ENCODE results near the gene COL26A1.
"Not testable (repeated sequence)": the region's sequence is repeated elsewhere in the genome, so short reads cannot be mapped to it uniquely, and the experiment has no call there.

Gene COL26A1

DNA sequence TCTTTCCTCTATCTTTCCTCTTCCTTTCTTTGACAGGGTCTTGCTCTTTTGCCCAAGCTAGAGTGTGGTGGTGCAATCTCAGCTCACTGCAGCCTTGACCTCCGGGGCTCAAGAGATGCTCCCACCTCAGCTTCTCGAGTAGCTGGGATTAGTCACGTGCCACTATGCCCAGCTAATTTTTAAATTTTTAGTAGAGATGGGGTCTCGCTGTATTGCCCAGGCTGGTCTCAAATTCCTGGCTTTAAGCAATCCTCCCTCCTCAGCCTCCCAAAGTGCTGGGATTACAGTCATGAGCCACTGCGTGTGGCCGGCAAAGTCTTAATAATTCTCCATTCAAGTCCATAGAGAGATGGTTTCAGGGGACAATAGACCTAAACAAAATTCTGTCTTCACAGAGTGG lies 40.2 kb downstream of the COL26A1 start:
- Mint-ChIP-seq H3K4me3 (no peak overlapping the region), H3K36me3 (ENCODE audit: low read depth) (no peaks in the 10 kb centered on the region), H3K9me3 (no peaks in the 10 kb centered on the region), H3K27me3 (peaks cover 11% of the 10 kb centered on the region), H3K27ac (no peak overlapping the region), H3K4me1 (no peaks in the 10 kb centered on the region)
- ATAC-seq: no peak
- DNase-seq: no peak

DNA sequence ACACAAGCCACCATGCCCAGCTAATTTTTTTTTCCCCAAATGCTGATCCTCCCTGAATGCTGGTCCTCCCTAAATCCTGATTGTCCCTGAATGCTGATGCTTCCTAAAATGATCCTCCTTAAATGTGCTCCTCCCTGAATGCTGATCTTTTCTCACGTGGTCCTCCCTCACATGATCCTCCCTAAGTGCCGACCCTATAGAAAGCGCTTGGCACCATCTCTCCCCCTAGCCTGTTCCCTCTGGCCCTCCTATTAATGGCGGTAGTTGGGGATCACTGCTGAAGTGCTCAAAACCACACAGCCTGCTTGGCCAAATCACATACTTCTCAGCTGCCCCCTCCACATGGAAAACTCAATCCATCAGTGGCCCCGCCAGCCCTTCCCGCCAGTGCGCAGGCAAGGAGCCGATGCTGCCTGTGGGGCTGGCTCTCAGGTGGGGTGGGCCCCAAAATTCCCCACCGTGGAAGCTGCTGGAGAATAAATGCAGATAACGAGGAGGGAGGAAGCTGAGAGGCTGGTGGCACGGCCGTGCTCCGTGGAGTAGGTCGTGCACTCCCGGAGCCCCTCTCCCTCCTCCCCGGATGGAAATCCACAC lies 42.9 kb downstream of the COL26A1 start:
- Mint-ChIP-seq H3K9me3 (peaks cover 14% of the 10 kb centered on the region), H3K4me3 (no peak overlapping the region), H3K36me3 (ENCODE audit: low read depth) (no peaks in the 10 kb centered on the region), H3K27me3 (peaks cover 9% of the 10 kb centered on the region), H3K4me1 (no peaks in the 10 kb centered on the region), H3K27ac (no peak overlapping the region)
- no peak for ATAC-seq
- no peak for DNase-seq

DNA sequence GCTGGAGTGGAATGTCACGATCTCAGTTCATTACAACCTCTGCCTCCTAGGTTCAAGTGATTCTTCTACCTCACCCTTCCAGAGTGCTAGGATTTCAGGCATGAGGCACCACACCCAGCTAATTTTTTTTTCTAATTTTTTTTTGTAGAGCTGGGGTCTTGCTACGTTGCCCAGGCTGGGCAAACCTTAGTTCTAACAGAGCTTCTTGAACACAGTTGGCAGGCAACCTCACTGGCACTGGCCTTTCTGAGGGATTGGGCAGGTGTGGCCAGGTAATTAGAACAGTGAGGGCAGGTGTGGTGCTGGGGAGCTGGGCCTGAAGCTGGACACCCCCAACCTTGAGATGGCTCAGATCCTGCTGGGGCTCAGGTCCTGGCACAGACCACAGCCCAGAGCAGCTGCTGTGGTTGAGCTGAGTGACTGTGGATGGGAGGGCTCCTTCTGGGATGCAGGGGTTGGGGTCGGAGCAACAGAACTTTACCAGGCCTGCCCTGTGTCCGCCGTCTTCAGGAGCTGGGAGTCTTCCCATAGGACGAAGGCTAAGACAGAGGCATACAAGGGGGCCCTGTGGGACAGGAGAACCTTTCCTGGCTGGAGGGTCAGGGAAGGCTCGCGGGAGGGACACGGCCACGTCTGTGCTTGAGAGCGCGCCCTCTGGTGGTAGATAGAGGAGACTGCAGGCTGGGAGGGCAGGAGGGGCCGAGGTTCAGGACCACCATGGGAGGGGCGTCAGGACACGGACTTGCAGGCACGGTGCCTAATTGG lies 48.2 kb downstream of the COL26A1 start:
- Mint-ChIP-seq H3K27me3 (peaks cover 9% of the 10 kb centered on the region), H3K9me3 (peaks cover 14% of the 10 kb centered on the region), H3K4me1 (peaks cover 10% of the 10 kb centered on the region), H3K27ac (no peak overlapping the region), H3K4me3 (no peak overlapping the region), H3K36me3 (ENCODE audit: low read depth) (no peaks in the 10 kb centered on the region)
- DNase-seq (peak; percentile 53), ATAC-seq (peak; percentile 25)

DNA sequence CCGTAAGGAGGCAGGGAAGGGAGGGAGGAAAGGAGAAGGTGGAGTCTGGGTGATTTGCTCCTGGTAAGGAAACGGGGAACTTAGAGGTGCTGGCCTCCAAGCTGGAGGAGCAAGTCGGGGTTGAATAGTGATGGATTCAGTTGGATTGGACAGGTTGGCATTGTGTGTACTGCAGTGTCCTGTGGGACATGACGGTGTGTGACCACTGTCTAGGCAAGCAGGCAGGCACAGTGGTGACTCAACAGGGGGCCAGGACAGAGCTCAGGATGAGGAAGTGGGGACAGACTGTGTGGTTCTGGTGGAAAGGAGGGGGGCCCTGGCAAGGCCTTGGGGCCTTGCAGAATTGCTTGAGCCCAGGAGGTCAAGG lies 48.8 kb downstream of the COL26A1 start:
- ATAC-seq (peak; percentile 23), DNase-seq (no peak)
- Mint-ChIP-seq H3K27me3 (peaks cover 9% of the 10 kb centered on the region), H3K27ac (no peak overlapping the region), H3K4me1 (peaks cover 12% of the 10 kb centered on the region), H3K9me3 (peaks cover 14% of the 10 kb centered on the region), H3K4me3 (no peak overlapping the region), H3K36me3 (ENCODE audit: low read depth) (no peaks in the 10 kb centered on the region)

DNA sequence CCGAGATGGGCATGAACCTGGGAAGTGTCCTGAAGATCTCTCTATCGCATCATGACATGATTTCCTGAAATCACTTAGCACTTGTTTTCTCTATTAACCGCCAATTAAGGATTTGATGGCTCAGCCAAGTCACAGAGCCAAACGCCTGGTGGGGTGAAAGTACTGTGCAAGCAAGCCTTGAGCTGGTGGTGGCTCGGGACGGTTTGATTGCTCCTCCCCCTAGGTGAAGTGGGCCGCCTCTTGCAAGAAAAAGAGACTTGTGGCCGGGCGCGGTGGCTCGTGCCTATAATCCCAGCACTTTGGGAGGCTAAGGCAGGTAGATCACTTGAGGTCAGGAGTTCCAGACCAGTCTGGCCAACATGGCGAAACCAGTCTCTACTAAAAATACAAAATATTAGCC lies 50.3 kb downstream of the COL26A1 start:
- Mint-ChIP-seq H3K4me1 (peaks cover 12% of the 10 kb centered on the region), H3K27me3 (peaks cover 11% of the 10 kb centered on the region), H3K9me3 (peaks cover 14% of the 10 kb centered on the region), H3K27ac (no peak overlapping the region), H3K36me3 (ENCODE audit: low read depth) (no peaks in the 10 kb centered on the region), H3K4me3 (no peak overlapping the region)
- ATAC-seq (no peak), DNase-seq (no peak)

DNA sequence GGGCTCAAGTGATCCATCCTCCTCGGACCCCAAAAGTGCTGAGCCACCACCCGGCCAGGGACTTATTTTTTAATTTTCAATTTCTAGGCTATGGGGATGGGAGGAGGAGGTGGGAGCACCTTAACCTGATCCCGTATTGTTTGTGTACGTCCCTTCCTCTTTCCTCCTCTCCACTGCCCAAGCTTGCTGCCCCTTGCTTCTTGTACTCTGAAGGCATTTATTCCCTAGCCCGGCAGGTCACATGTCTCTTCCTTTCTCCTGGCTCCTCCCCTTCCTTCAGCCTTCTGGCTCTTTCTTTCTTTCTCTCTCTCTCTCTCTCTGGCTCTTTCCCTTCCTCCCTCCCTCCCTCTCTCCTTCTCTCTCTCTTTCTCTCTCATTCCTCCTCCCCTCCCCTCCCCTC lies 56.0 kb downstream of the COL26A1 start:
- Mint-ChIP-seq H3K4me1 (peaks cover 3% of the 10 kb centered on the region), H3K27me3 (peaks cover 10% of the 10 kb centered on the region), H3K4me3 (no peak overlapping the region), H3K36me3 (ENCODE audit: low read depth) (no peaks in the 10 kb centered on the region), H3K9me3 (no peaks in the 10 kb centered on the region), H3K27ac (no peak overlapping the region)
- DNase-seq (no peak), ATAC-seq (no peak)

DNA sequence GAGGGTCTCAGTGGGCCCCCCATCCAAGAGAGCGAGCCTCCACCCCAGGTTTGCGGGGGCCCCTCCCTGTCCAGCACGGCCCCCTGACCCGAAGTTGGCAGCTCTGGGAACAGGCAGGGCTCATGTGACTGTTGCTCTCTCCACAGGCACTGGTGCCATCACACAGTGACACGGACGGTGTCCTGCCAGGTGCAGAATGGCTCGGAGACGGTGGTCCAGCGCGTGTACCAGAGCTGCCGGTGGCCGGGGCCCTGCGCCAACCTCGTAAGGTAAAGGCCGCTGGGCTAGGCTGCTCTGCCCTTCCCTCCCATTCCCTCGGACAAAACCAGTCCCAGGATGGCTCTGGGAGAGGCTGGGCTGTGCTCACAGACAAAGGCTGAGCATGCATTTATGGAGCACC lies 57.2 kb downstream of the COL26A1 start:
- ATAC-seq (no peak), DNase-seq (no peak)
- no peak overlapping the region for H3K4me3 Mint-ChIP-seq
- H3K27ac Mint-ChIP-seq: no peak overlapping the region
- H3K36me3 Mint-ChIP-seq (ENCODE audit: low read depth): no peaks in the 10 kb centered on the region
- H3K4me1 Mint-ChIP-seq: peaks cover 3% of the 10 kb centered on the region
- peaks cover 10% of the 10 kb centered on the region for H3K27me3 Mint-ChIP-seq
- no peaks in the 10 kb centered on the region for H3K9me3 Mint-ChIP-seq

DNA sequence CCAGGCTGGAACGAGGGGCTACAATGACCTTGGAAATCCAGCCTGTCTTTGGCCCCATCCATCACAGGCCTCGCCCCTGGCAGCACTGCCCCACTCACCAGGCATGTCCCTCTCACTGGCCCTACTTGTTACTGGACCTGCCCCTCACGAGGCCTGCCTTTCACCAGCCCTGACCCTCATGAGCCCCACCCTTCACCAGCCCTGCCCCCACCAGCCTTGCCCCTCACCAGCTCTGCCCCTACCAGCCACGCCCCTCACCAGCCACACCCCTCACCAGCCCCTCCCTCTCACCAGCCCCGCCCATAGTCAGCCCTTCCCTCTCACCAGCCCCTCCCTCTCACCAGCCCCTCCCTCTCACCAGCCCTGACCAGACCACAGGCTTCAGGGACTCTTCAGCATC lies 57.8 kb downstream of the COL26A1 start:
- Mint-ChIP-seq H3K27me3 (peaks cover 10% of the 10 kb centered on the region), H3K36me3 (ENCODE audit: low read depth) (no peaks in the 10 kb centered on the region), H3K27ac (no peak overlapping the region), H3K9me3 (no peaks in the 10 kb centered on the region), H3K4me1 (peaks cover 3% of the 10 kb centered on the region), H3K4me3 (no peak overlapping the region)
- ATAC-seq (no peak), DNase-seq (peak; percentile 7)

DNA sequence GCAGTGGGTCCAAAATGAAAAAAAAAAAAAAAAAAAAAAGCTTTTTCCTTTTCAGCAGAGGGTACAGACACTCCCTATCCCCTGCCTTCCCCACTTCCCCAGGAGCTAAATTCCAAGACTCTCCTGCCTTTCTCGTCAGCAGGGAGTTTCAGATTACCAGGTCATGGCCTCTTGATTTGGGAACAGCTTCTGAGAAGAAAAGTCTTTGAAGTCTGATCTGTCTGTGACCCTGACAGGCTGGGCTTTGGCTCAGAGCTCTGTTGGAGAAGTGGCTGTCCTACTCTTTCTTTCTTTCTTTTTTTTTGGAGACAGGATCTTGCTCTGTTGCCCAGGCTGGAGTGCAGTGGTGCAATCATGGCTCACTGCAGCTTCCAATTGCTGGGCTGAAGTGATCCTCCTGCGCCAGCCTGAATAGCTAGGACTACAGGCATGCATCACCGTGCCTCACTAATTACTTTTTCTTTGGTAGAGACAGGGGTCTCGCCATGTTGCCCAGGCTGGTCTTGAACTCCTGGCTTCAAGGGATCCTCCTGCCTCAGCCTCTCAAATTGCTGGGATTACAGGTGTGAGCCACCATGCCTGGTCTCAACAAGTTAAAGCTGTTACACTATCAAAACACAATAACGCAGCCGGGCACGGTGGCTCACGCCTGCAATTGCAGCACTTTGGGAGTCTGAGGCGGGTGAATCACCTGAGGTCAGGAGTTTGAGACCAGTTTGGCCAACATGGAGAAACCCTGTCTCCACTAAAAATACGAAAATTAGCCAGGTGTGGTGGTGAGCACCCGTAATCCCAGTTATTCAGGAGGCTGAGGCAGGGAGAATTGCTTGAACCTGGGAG lies 59.9 kb downstream of the COL26A1 start:
- Mint-ChIP-seq H3K9me3 (no peaks in the 10 kb centered on the region), H3K27ac (no peak overlapping the region), H3K27me3 (peaks cover 7% of the 10 kb centered on the region), H3K4me3 (no peak overlapping the region), H3K4me1 (peaks cover 1% of the 10 kb centered on the region), H3K36me3 (ENCODE audit: low read depth) (no peaks in the 10 kb centered on the region)
- DNase-seq (no peak), ATAC-seq (no peak)

DNA sequence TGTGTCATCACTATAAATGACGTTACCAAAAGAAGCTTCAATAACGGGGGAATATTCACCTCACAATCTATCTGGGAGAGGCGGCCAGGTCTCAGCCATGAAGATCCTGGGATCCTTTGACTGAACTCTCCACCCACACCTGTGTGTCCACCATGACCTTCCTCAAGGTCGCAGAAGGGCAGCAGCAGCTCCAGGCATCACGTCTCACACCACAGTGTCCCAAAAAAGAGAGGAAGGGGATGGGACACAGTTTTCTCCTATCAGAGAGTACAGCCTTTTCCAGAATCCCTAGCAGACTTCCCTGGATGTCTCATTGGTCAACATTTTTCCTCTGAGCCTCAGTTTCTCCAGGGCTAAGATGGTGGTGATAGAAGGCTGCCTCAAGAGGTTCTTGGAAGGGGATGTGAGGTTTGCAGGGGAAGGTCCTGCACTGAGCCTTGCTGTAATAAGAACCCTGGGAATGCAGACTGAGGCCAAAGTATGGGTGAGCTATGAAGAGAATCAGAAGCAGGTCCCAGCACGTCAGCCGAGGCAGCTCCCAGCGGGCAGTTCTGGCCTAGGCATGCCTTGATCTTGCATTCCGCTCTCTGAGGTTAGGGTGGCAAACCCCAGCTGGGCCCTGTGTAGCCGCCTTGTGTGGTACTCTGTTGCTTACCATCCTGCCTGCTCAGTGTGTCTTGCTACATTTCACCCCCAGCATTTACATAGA lies 63.8 kb downstream of the COL26A1 start:
- no peak for ATAC-seq
- no peaks in the 10 kb centered on the region for H3K9me3 Mint-ChIP-seq
- peaks cover 7% of the 10 kb centered on the region for H3K4me1 Mint-ChIP-seq
- no peaks in the 10 kb centered on the region for H3K36me3 Mint-ChIP-seq (ENCODE audit: low read depth)
- H3K27ac Mint-ChIP-seq: no peak overlapping the region
- DNase-seq: no peak
- H3K4me3 Mint-ChIP-seq: no peak overlapping the region
- H3K27me3 Mint-ChIP-seq: peaks cover 3% of the 10 kb centered on the region

DNA sequence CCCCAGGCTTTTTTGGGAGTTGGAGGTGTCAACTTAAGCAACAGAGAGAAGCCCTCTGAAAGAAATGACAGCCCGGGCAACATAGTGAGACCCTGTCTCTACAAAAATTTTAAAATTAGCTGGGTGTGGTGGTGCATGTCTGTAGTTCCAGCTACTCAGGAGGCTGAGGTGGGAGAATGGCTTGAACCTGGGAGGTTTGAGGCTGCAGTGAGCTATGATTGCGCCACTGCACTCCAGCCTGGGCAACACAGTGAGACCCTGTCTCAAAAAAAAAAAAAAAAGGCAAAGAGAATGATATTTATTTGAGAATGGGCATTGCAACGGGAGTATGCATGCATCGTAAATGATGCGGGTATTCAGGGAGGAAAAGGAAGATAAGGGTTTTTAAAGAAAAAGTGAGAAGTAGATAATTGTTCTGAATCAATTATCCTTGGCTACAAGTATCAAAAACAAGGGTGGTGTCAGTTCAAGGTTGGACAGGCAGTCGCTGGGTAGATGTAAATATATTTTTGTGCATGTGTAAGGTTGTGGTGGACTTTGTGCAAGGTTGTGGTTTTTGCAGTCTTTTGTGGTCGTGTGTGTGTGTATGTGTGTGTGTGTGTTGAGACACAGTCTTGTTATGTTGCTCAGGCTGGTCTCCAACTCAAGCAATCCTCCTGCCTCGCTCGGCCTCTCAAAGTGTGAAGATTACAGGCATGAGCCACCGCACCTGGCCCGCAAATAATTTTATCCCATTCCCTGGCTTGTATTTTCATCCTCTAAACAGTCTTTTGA lies 65.6 kb downstream of the COL26A1 start:
- Mint-ChIP-seq H3K9me3 (no peaks in the 10 kb centered on the region), H3K27ac (no peak overlapping the region), H3K27me3 (peaks cover 8% of the 10 kb centered on the region), H3K4me1 (peaks cover 7% of the 10 kb centered on the region), H3K36me3 (ENCODE audit: low read depth) (no peaks in the 10 kb centered on the region), H3K4me3 (no peak overlapping the region)
- DNase-seq: no peak
- no peak for ATAC-seq

DNA sequence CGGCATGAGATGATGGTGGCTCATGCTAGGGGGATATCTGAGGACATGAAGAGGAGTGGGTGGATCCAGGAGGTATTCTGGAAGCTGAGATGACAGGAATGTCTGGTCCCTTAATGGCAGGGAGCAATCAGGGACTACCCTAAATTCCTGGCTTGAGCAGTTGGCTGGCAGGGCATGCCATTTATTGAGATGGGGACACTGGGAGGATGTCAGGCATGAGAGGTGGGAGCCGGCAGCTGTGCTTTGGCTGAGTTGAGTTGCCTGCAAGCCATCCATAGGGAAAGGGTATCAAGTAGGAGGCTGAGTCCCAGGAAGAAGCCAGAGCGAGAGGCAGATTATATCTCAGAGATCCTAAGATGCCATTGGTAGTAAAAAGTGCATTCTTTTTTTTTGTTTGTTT lies 69.6 kb downstream of the COL26A1 start:
- H3K27me3 Mint-ChIP-seq: peaks cover 34% of the 10 kb centered on the region
- H3K27ac Mint-ChIP-seq: no peak overlapping the region
- peaks cover 7% of the 10 kb centered on the region for H3K4me1 Mint-ChIP-seq
- no peaks in the 10 kb centered on the region for H3K36me3 Mint-ChIP-seq (ENCODE audit: low read depth)
- H3K4me3 Mint-ChIP-seq: no peak overlapping the region
- DNase-seq (no peak), ATAC-seq (no peak)
- no peaks in the 10 kb centered on the region for H3K9me3 Mint-ChIP-seq

DNA sequence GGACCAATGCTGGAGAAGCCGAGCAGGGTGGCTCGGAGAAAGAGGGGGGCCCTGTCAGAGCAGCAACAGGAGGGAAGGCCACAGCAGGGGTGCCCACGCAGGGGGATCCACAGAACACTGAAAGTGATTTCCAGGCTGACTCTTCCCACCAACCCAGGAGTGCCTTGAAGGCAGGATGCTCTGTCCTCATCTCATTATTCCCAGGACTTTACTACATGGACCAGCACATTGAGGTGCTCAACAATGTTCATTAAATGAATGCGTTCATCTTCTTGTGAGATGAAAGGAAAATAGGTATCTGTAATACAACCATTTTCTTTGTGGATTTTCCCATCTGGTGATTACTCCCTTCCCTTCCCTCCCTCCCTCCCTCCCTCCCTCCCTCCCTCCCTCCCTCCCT lies 71.0 kb downstream of the COL26A1 start:
- Mint-ChIP-seq H3K9me3 (no peaks in the 10 kb centered on the region), H3K36me3 (ENCODE audit: low read depth) (no peaks in the 10 kb centered on the region), H3K27me3 (peaks cover 38% of the 10 kb centered on the region), H3K27ac (no peak overlapping the region), H3K4me1 (peaks cover under 1% of the 10 kb centered on the region), H3K4me3 (no peak overlapping the region)
- ATAC-seq (no peak), DNase-seq (no peak)

DNA sequence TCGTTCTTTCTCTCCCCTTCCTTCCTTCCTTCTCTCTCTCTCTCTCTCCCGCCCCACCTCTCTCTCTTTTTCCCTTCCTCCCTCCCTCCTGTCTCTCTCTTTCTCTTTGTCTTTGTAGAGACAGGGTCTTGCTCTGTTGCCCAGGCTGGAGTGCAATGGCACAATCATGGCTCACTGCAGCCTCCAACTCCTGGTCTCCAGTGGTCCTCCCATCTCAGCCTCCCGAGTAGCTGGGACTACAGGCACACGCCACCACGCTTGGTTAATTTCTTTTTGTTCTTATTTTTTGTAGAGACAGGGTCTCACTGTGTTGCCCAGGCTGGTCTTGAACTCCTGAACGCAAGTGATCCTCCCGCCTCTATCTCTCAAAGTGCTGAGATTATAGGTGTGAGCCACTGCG lies 71.5 kb downstream of the COL26A1 start:
- not testable (repeated sequence) for H3K4me1 Mint-ChIP-seq; H3K4me3 Mint-ChIP-seq; ATAC-seq; H3K36me3 Mint-ChIP-seq (ENCODE audit: low read depth); H3K9me3 Mint-ChIP-seq; DNase-seq; H3K27ac Mint-ChIP-seq
- H3K27me3 Mint-ChIP-seq: peaks cover 38% of the 10 kb centered on the region

Data from activated naive CD8-positive, alpha-beta T cell treated with anti-CD3 and anti-CD28 coated beads, Interleukin-2, amount 50 U/mL, for 24 hours (primary cell).